HUES48 (cell line): ENCODE results near the gene DNAJC9.

Experiments
- H3K27ac ChIP-seq: one replicate; pipeline ENCODE4 v1.7.0; 2013; ENCODE audit warnings: low read depth, low read length, inconsistent platforms
- H3K27me3 ChIP-seq: 2 replicates; pipeline ENCODE4 v1.6.1; 2013; ENCODE audit warnings: mild to moderate bottlenecking, low read length; ENCODE audit not compliant: control insufficient read depth, insufficient read depth
- H3K36me3 ChIP-seq: 2 replicates; pipeline ENCODE4 v1.6.1; 2013; ENCODE audit warnings: low read length; ENCODE audit not compliant: control insufficient read depth, insufficient read depth
- H3K4me1 ChIP-seq: 2 replicates; pipeline ENCODE4 v1.6.1; 2013; ENCODE audit warnings: mild to moderate bottlenecking, low read length; ENCODE audit not compliant: control insufficient read depth, insufficient read depth
- H3K4me3 ChIP-seq: 2 replicates; pipeline ENCODE4 v1.5.1; 2013; ENCODE audit warnings: mild to moderate bottlenecking, low read depth, low read length
- H3K9ac ChIP-seq: 2 replicates; pipeline ENCODE4 v1.6.1; 2013; ENCODE audit warnings: mild to moderate bottlenecking, low read depth, low read length, moderate library complexity
- H3K9me3 ChIP-seq: 2 replicates; pipeline ENCODE4 v1.6.1; 2013; ENCODE audit warnings: low read length; ENCODE audit not compliant: control insufficient read depth, insufficient read depth

DNAJC9 gene

DNA sequence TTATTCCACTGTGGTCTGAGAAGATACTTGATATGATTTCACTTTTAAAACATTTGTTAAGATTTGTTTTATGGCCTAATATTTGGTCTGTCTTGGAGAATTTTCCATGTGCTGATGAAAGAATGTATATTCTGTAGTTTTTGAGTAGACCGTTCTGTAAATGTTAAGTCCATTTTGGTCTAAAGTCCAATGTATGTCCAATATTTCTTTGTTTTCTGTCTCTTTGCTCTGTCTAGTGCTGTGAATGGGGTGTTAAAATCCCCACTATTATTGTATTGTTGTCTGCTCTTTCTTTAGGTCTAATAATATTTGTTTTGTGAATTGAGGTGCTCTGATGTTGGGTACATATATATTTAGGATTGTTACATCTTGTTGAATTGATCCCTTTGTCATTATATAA is 31.3 kb downstream of the DNAJC9 start:
- Histone ChIP-seq H3K9ac (no peak overlapping the region), H3K27me3 (no peaks in the 10 kb centered on the region), H3K4me3 (no peak overlapping the region), H3K9me3 (no peaks in the 10 kb centered on the region), H3K27ac (no peak overlapping the region), H3K4me1 (no peaks in the 10 kb centered on the region), H3K36me3 (0 out of 2 replicates have a peak, but pooled peaks cover 6% of the 10 kb centered on the region)

GRCh38 chr10:73211106-73211811 is 35.8 kb downstream of the DNAJC9 start:
- Histone ChIP-seq H3K9me3 (peaks cover 9% of the 10 kb centered on the region), H3K27ac (no peak overlapping the region), H3K4me1 (no peaks in the 10 kb centered on the region), H3K27me3 (no peaks in the 10 kb centered on the region), H3K9ac (no peak overlapping the region), H3K36me3 (peaks cover 13% of the 10 kb centered on the region), H3K4me3 (no peak overlapping the region)

GRCh38 chr10:73210395-73211105 is 36.5 kb downstream of the DNAJC9 start:
- Histone ChIP-seq H3K27ac (no peak overlapping the region), H3K9me3 (peaks cover 16% of the 10 kb centered on the region), H3K27me3 (no peaks in the 10 kb centered on the region), H3K4me3 (no peak overlapping the region), H3K4me1 (no peaks in the 10 kb centered on the region), H3K36me3 (peaks cover 13% of the 10 kb centered on the region), H3K9ac (no peak overlapping the region)

- H3K9me3 ChIP-seq, result peaks cover 21% of the 10 kb centered on the region
- no peaks in the 10 kb centered on the region for H3K4me1 ChIP-seq
- no peaks in the 10 kb centered on the region for H3K27me3 ChIP-seq
- H3K9ac ChIP-seq, result no peak overlapping the region
- no peak overlapping the region for H3K27ac ChIP-seq
- H3K36me3 ChIP-seq, result peaks cover 13% of the 10 kb centered on the region
- H3K4me3 ChIP-seq, result no peak overlapping the region
Observed at GRCh38 chr10:73209705-73210104, 37.4 kb downstream of the DNAJC9 start.

GRCh38 chr10:73207883-73208282 is 39.2 kb downstream of the DNAJC9 start:
- H3K27ac ChIP-seq, result no peak overlapping the region
- no peak overlapping the region for H3K9ac ChIP-seq
- no peak overlapping the region for H3K4me3 ChIP-seq
- peaks cover 13% of the 10 kb centered on the region for H3K36me3 ChIP-seq
- H3K4me1 ChIP-seq, result no peaks in the 10 kb centered on the region
- peaks cover 21% of the 10 kb centered on the region for H3K9me3 ChIP-seq
- H3K27me3 ChIP-seq, result no peaks in the 10 kb centered on the region

GRCh38 chr10:73206385-73206784 is 40.7 kb downstream of the DNAJC9 start:
- no peak overlapping the region for H3K4me3 ChIP-seq
- no peaks in the 10 kb centered on the region for H3K27me3 ChIP-seq
- peaks cover 21% of the 10 kb centered on the region for H3K9me3 ChIP-seq
- H3K9ac ChIP-seq, result no peak overlapping the region
- H3K27ac ChIP-seq, result no peak overlapping the region
- peaks cover 13% of the 10 kb centered on the region for H3K36me3 ChIP-seq
- no peaks in the 10 kb centered on the region for H3K4me1 ChIP-seq

- H3K27me3 ChIP-seq, result no peaks in the 10 kb centered on the region
- H3K9ac ChIP-seq, result no peak overlapping the region
- H3K36me3 ChIP-seq, result peaks cover 13% of the 10 kb centered on the region
- no peak overlapping the region for H3K27ac ChIP-seq
- peaks cover 21% of the 10 kb centered on the region for H3K9me3 ChIP-seq
- no peaks in the 10 kb centered on the region for H3K4me1 ChIP-seq
- H3K4me3 ChIP-seq, result no peak overlapping the region
Observed at GRCh38 chr10:73205890-73206289, 41.2 kb downstream of the DNAJC9 start.

GRCh38 chr10:73205081-73205480 is 42.0 kb downstream of the DNAJC9 start:
- H3K27me3 ChIP-seq, result no peaks in the 10 kb centered on the region
- peaks cover 6% of the 10 kb centered on the region for H3K36me3 ChIP-seq
- H3K9ac ChIP-seq, result no peak overlapping the region
- no peak overlapping the region for H3K4me3 ChIP-seq
- H3K9me3 ChIP-seq, result peaks cover 21% of the 10 kb centered on the region
- H3K4me1 ChIP-seq, result no peaks in the 10 kb centered on the region
- H3K27ac ChIP-seq, result no peak overlapping the region
